ENCODE data around the gene ADAMTS9. TPM values are rescaled to one million over a fixed set of nuclear protein-coding genes. Genes with fewer than 3 reads are reported as not detected.

ADAMTS9 gene
- total RNA-seq, 1 donor from 2014 or later, result 74.1 TPM

DNA sequence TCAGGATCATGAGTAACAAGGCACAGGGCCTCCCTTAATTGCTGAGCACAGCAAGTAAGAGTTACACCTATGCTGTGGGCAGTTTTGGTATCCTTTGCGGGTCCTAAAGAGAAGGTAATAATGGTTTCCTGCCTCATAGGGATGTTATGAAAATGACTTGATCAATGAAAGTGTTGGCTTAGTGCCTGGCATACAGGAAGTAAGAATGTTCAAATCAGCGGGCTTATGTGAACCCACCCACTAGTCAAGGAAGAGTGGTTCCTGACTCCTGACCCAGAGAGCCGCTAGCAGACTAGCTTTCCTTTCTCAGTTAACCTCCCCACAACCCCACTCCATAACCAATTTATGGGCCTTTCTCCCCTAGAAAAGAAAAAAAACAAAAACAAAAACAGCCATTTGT, 5.2 kb upstream of the ADAMTS9 start:
- peaks cover 0 to 6% of the 10 kb centered on the region in 2 donors for H3K4me1 ChIP-seq
- no peaks in the 10 kb centered on the region for H3K36me3 ChIP-seq
- H3K4me3 ChIP-seq, result no peak overlapping the region
- TF ChIP-seq, protein P1, sequence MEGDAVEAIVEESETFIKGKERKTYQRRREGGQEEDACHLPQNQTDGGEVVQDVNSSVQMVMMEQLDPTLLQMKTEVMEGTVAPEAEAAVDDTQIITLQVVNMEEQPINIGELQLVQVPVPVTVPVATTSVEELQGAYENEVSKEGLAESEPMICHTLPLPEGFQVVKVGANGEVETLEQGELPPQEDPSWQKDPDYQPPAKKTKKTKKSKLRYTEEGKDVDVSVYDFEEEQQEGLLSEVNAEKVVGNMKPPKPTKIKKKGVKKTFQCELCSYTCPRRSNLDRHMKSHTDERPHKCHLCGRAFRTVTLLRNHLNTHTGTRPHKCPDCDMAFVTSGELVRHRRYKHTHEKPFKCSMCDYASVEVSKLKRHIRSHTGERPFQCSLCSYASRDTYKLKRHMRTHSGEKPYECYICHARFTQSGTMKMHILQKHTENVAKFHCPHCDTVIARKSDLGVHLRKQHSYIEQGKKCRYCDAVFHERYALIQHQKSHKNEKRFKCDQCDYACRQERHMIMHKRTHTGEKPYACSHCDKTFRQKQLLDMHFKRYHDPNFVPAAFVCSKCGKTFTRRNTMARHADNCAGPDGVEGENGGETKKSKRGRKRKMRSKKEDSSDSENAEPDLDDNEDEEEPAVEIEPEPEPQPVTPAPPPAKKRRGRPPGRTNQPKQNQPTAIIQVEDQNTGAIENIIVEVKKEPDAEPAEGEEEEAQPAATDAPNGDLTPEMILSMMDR (IDR thresholded peaks at IDR 0.05), result no peak
- H3K27me3 ChIP-seq, result no peaks in the 10 kb centered on the region
- intact Hi-C loops (cut with DNase I), result no loop called here
- DNase-seq (ENCODE audit: low spot score in 2 of 2), result no peak
- H3K9me3 ChIP-seq, result no peaks in the 10 kb centered on the region
- H3K27ac ChIP-seq, result no peak overlapping the region

DNA sequence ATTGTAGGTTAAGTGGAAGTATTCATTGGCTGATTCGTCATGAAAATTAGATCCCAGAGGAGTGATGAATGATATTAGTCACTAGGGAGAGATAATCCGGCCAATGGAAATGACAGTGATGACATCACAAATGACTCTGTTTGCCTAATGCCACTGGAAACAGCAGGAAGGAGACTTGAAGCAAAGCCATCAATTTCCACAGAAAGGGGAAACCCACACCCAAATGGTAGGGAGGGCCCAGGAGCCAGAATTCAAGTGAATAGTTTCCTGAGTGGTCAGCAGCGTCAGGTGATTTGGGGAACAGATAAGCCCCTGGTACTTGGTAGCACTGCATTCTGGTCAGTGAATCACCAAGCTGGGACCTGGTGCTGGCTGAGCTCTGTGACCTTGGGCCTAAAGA, 3.3 kb upstream of the ADAMTS9 start:
- H3K4me1 ChIP-seq, result peaks cover 0 to 6% of the 10 kb centered on the region in 2 donors
- peak in 1 of 2 donors; percentile 67 for DNase-seq (ENCODE audit: low spot score in 2 of 2)

DNA sequence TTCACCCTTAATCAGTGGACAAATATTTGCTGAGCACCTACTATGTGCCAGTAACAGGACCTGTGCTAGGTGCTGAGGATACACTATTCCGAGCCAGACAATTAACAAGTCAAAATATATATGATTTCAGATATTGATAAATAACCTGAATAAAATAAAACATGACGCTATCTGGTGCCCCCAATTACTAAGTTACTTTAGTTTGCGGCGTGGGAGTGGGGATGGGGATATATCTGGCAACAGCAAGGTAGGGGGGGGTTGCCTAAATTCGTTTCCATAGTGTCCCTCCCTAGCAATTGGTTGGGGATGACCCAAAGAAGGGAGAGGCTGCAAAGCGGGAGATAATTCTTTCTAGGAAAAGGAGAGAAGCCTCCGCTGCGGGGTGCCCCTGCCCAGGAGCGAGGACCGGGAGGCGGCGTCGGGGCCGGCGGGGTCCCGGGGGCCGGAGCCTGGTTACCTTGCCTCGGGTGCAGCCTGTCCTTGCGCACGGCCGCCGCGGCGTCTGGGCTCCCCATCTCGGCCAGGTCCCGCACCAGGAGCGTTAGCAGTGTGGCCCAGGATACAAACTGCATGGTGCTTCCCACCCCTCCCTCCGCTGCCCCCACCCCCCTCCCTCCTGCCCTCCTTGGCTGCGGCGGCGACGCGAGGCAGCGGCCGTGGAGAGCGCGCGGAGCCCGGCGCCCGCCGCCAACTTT, 567 bp downstream of the ADAMTS9 start:
- Histone ChIP-seq H3K4me3 (peak overlapping the region; percentile 68 to 85), H3K36me3 (no peaks in the 10 kb centered on the region), H3K27ac (peak overlapping the region; percentile 96 to 97), H3K27me3 (no peaks in the 10 kb centered on the region), H3K9me3 (no peaks in the 10 kb centered on the region), H3K4me1 (peaks cover 0 to 2% of the 10 kb centered on the region in 2 donors)
- TF ChIP-seq, protein P1 (IDR thresholded peaks at IDR 0.05), result no peak
- intact Hi-C loops (cut with DNase I), result loop anchor here (5.0 to 10.0 kb wide), 4 partner anchors 55 to 558 kb away; no protein-coding TSS in a partner anchor
- no peak for DNase-seq (ENCODE audit: low spot score in 2 of 2)

More for the DNA sequence above, 3.3 kb upstream of the ADAMTS9 start:
- no peak overlapping the region for H3K4me3 ChIP-seq
- intact Hi-C loops (cut with DNase I), result no loop called here
- H3K9me3 ChIP-seq, result no peaks in the 10 kb centered on the region
- TF ChIP-seq, protein P1 (IDR thresholded peaks at IDR 0.05), result no peak
- H3K27me3 ChIP-seq, result no peaks in the 10 kb centered on the region
- no peak overlapping the region for H3K27ac ChIP-seq
- no peaks in the 10 kb centered on the region for H3K36me3 ChIP-seq

DNA sequence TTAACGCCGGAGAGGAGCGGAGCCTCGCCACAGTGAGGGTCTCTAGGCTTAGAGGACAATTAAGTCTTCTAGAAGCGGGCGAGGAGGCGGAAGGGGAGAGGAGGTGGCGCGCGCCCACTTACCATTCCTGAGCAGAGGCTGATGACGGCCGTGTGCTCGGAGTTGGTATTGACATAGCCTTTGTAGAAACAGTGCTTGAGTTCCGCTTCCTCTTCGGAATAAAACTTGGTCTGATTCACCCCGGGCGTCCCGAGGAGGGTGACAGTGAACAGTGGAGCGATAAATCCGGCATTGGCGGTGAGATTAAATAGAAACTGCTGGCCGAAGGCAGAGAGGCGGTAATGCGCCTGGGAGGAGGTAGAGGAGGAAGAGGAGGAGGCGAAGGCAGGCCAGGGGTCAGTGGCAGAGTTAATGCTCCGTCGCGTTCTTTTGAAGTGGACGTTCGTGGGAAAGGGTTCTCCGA, 1.3 kb downstream of the ADAMTS9 start:
- Histone ChIP-seq H3K36me3 (no peaks in the 10 kb centered on the region), H3K9me3 (no peaks in the 10 kb centered on the region), H3K27me3 (no peaks in the 10 kb centered on the region), H3K4me1 (peaks cover 0 to 5% of the 10 kb centered on the region in 2 donors), H3K4me3 (peak overlapping the region; percentile 68 to 85), H3K27ac (peak overlapping the region; percentile 96 to 97)
- peak in 1 of 2 donors; percentile 79 for DNase-seq (ENCODE audit: low spot score in 2 of 2)
- intact Hi-C loops (cut with DNase I), result loop anchor here (1.0 to 10.0 kb wide), 7 partner anchors 56 to 558 kb away; no protein-coding TSS in a partner anchor
- TF ChIP-seq, protein P1 (IDR thresholded peaks at IDR 0.05), result peak in 2 of 3 experiments; percentile 3

DNA sequence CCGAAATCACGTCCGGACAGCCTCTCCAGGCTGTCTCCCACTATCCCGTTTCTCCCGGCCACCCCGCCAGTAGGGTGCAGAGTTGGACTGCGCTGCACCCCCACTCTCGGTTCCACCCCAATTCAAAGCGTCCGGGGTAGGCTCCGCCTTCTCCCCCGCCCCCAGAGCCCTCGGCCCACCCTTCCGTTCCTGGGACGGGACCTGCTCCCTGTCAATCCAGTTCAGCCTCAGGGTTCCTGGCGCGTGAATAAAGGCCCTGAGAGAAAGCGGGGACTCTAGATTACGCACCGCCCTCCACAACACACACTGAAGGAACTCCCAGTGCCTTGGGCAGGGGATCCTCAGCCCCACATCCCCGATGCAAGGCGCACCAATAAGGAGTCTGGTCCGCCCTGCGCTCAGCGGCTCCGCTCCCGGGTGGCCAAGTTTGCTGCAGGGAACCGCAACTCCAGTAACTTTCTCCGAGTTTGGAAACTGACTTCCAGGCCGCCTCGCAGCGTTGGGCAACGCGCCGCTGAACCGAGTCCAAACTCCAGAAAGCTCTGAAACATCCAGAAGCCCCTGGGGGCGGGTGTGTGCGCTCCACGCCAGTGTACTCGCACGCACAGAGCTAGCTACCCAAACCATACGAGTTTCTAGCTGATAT, 1.9 kb downstream of the ADAMTS9 start:
- Histone ChIP-seq H3K27ac (peak overlapping the region; percentile 96 to 97), H3K4me1 (peaks cover 0 to 5% of the 10 kb centered on the region in 2 donors), H3K36me3 (no peaks in the 10 kb centered on the region), H3K4me3 (peak overlapping the region; percentile 68 to 85), H3K27me3 (no peaks in the 10 kb centered on the region), H3K9me3 (no peaks in the 10 kb centered on the region)
- peak; percentile 73 to 97 for DNase-seq (ENCODE audit: low spot score in 2 of 2)
- TF ChIP-seq, protein P1 (IDR thresholded peaks at IDR 0.05), result peak; percentile 24 to 58 (median 35)
- intact Hi-C loops (cut with DNase I), result loop anchor here (1.0 to 10.0 kb wide), 7 partner anchors 56 to 559 kb away; no protein-coding TSS in a partner anchor

All from ascending aorta (tissue), 2 donors.